ENCODE measurements around the gene STX18. TPM values are rescaled to one million over a fixed set of nuclear protein-coding genes. Genes with fewer than 3 reads are reported as not detected.

STX18 gene
- total RNA-seq, 3 donors from 2014 or later (not counting 1 experiment from before 2014, with no cell fraction given): 23.1 to 32.8 (median 29.0) TPM

DNA sequence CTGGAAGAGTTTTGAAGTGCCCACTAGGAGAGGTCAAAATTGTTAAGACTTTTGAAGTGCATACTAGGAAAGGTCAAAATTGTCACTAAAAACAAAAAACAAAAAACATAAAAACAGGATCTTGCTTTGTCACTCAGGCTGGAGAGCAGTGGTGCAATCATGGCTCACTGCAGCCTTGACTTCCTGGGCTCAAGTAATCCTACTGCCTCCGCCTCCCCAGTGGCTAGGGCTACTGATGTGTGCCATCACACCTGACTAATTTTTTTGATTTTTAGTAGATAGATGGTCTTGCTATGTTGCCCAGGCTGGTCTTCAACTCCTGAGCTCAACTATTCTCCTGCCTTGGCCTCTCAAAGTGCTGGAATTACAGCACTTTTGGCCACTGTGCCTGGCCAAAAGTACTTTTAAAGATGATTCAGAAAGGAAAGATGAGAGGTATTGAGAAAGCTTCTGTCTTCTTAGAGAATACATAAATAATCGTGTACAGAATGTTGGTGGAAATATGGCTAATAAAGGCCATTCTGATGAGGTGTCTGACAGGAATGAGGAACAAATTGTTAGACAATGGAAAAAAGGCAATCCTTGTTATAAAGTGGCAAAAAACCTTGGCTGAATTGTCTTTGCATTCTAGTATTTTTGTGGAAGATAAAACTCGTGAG lies 43.3 kb upstream of the STX18 start:
- WGBS (ENCODE audit: insufficient coverage): 100% methylated on average over 3 of the region's 3 CpGs
- Histone ChIP-seq H3K9me3 (ENCODE audit: control insufficient read depth, insufficient read depth, low read length) (no peaks in the 10 kb centered on the region), H3K4me3 (ENCODE audit: low read length) (no peak overlapping the region), H3K27ac (ENCODE audit: low read length) (no peak overlapping the region), H3K27me3 (ENCODE audit: control insufficient read depth, insufficient read depth, low read length) (no peaks in the 10 kb centered on the region), H3K4me1 (ENCODE audit: control insufficient read depth, insufficient read depth, low read length) (no peaks in the 10 kb centered on the region), H3K36me3 (ENCODE audit: control insufficient read depth, insufficient read depth, low read length) (no peaks in the 10 kb centered on the region)
- no peak for DNase-seq
- H3K36me3 Mint-ChIP-seq: no peaks in the 10 kb centered on the region
- H3K27ac Mint-ChIP-seq: no peak overlapping the region
- no peak for ATAC-seq
- peaks cover 0 to 6% of the 10 kb centered on the region in 2 donors for H3K4me1 Mint-ChIP-seq
- TF ChIP-seq, protein P1, sequence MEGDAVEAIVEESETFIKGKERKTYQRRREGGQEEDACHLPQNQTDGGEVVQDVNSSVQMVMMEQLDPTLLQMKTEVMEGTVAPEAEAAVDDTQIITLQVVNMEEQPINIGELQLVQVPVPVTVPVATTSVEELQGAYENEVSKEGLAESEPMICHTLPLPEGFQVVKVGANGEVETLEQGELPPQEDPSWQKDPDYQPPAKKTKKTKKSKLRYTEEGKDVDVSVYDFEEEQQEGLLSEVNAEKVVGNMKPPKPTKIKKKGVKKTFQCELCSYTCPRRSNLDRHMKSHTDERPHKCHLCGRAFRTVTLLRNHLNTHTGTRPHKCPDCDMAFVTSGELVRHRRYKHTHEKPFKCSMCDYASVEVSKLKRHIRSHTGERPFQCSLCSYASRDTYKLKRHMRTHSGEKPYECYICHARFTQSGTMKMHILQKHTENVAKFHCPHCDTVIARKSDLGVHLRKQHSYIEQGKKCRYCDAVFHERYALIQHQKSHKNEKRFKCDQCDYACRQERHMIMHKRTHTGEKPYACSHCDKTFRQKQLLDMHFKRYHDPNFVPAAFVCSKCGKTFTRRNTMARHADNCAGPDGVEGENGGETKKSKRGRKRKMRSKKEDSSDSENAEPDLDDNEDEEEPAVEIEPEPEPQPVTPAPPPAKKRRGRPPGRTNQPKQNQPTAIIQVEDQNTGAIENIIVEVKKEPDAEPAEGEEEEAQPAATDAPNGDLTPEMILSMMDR (IDR thresholded peaks at IDR 0.05): no peak
- no peaks in the 10 kb centered on the region for H3K9me3 Mint-ChIP-seq
- no peak overlapping the region for H3K4me3 Mint-ChIP-seq
- intact Hi-C loops (cut with micrococcal nuclease): no loop called here
- no peaks in the 10 kb centered on the region for H3K27me3 Mint-ChIP-seq (ENCODE audit: low read depth in 2 of 2)

DNA sequence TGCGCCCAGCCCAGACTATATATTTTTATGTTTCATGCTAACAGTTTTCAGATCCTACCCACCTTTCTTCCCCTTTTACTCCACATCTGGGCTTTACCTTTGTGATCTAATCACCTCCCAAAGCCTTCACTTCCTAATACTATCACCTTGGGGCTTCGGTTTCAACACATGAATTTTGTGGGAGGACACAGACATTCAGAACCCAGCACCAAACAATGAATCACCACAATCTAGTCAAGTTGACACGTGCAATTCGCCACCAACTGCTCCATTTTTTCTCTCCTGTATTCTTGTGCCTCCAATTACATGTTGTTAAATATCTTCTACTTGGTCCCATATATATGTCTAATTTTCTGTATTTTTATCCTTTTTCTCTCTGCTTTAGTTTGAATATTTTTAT lies 41.8 kb upstream of the STX18 start:
- TF ChIP-seq, protein P1 (IDR thresholded peaks at IDR 0.05): no peak
- H3K27ac ChIP-seq (ENCODE audit: low read length): no peak overlapping the region
- Mint-ChIP-seq H3K36me3 (no peaks in the 10 kb centered on the region), H3K4me3 (no peak overlapping the region), H3K4me1 (peaks cover 0 to 6% of the 10 kb centered on the region in 2 donors), H3K27ac (no peak overlapping the region), H3K27me3 (ENCODE audit: low read depth in 2 of 2) (no peaks in the 10 kb centered on the region), H3K9me3 (no peaks in the 10 kb centered on the region)
- H3K27me3 ChIP-seq (ENCODE audit: control insufficient read depth, insufficient read depth, low read length): no peaks in the 10 kb centered on the region
- DNase-seq: no peak
- H3K36me3 ChIP-seq (ENCODE audit: control insufficient read depth, insufficient read depth, low read length): no peaks in the 10 kb centered on the region
- WGBS (ENCODE audit: insufficient coverage): 95% methylated on average over 4 of the region's 4 CpGs
- no peaks in the 10 kb centered on the region for H3K9me3 ChIP-seq (ENCODE audit: control insufficient read depth, insufficient read depth, low read length)
- intact Hi-C loops (cut with micrococcal nuclease): no loop called here
- H3K4me3 ChIP-seq (ENCODE audit: low read length): no peak overlapping the region
- no peaks in the 10 kb centered on the region for H3K4me1 ChIP-seq (ENCODE audit: control insufficient read depth, insufficient read depth, low read length)
- no peak for ATAC-seq

DNA sequence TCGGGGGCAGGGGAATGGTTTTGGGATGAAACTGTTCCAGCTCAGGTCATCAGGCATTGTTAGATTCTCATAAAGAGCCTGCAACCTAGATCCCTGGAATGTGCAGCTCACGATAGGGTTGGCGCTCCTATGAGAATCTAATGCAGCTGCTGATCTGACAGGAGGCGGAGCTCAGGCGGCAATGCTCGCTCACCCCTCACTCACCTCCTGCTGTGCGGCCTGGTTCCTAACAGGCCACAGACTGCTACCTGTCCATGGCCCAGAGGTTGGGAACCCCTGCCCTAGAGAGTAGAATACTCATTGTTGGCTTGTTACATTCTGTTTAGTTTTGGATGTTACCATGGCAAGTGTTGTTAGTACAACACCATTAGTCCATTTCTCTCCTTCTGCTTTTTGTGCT lies 40.8 kb upstream of the STX18 start:
- H3K4me3 ChIP-seq (ENCODE audit: low read length): no peak overlapping the region
- no peaks in the 10 kb centered on the region for H3K27me3 ChIP-seq (ENCODE audit: control insufficient read depth, insufficient read depth, low read length)
- WGBS (ENCODE audit: insufficient coverage): 94% methylated on average over 7 of the region's 7 CpGs
- Mint-ChIP-seq H3K36me3 (no peaks in the 10 kb centered on the region), H3K27me3 (ENCODE audit: low read depth in 2 of 2) (no peaks in the 10 kb centered on the region), H3K4me1 (peaks cover 0 to 6% of the 10 kb centered on the region in 2 donors), H3K27ac (no peak overlapping the region), H3K9me3 (no peaks in the 10 kb centered on the region), H3K4me3 (no peak overlapping the region)
- DNase-seq (no peak), ATAC-seq (no peak)
- intact Hi-C loops (cut with micrococcal nuclease): no loop called here
- TF ChIP-seq, protein P1 (IDR thresholded peaks at IDR 0.05): no peak
- no peaks in the 10 kb centered on the region for H3K36me3 ChIP-seq (ENCODE audit: control insufficient read depth, insufficient read depth, low read length)
- no peaks in the 10 kb centered on the region for H3K4me1 ChIP-seq (ENCODE audit: control insufficient read depth, insufficient read depth, low read length)
- no peaks in the 10 kb centered on the region for H3K9me3 ChIP-seq (ENCODE audit: control insufficient read depth, insufficient read depth, low read length)
- H3K27ac ChIP-seq (ENCODE audit: low read length): no peak overlapping the region

DNA sequence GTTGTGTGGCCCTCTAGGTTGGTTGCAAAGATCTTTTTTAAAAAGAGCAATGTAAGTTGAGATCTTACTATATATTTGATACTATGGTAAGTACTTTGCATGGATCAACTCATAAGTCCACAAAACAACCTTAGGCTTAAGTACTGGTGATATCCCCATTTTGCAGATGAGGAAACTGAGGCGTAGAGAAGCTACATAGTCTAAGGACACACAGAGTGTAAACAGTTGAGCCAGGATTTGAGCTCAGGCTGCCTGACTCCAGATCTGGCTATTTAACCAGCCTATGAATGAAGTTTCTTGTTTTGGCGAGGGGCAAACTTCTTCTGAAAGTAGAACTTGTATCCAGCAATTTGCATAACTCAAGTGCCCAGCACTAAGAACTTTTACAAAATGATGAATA lies 38.6 kb upstream of the STX18 start:
- ATAC-seq (no peak), DNase-seq (no peak)
- intact Hi-C loops (cut with micrococcal nuclease): no loop called here
- no peaks in the 10 kb centered on the region for H3K36me3 Mint-ChIP-seq
- H3K4me1 Mint-ChIP-seq: peaks cover 4 to 10% of the 10 kb centered on the region in 2 donors
- Histone ChIP-seq H3K27me3 (ENCODE audit: control insufficient read depth, insufficient read depth, low read length) (no peaks in the 10 kb centered on the region), H3K4me1 (ENCODE audit: control insufficient read depth, insufficient read depth, low read length) (peaks cover 3% of the 10 kb centered on the region), H3K4me3 (ENCODE audit: low read length) (no peak overlapping the region), H3K36me3 (ENCODE audit: control insufficient read depth, insufficient read depth, low read length) (no peaks in the 10 kb centered on the region), H3K9me3 (ENCODE audit: control insufficient read depth, insufficient read depth, low read length) (no peaks in the 10 kb centered on the region), H3K27ac (ENCODE audit: low read length) (no peak overlapping the region)
- 86% methylated on average over 2 of the region's 2 CpGs for WGBS (ENCODE audit: insufficient coverage)
- H3K27me3 Mint-ChIP-seq (ENCODE audit: low read depth in 2 of 2): no peaks in the 10 kb centered on the region
- no peak overlapping the region for H3K4me3 Mint-ChIP-seq
- H3K27ac Mint-ChIP-seq: no peak overlapping the region
- TF ChIP-seq, protein P1 (IDR thresholded peaks at IDR 0.05): no peak
- no peaks in the 10 kb centered on the region for H3K9me3 Mint-ChIP-seq
